ENCODE measurements around the gene JAK1. TPM values are rescaled to one million over a fixed set of nuclear protein-coding genes. Genes with fewer than 3 reads are reported as not detected.

The JAK1 gene
- total RNA-seq, 4 donors from 2014 or later = 52.9 to 169 (median 126) TPM

- H3K36me3 ChIP-seq = peaks cover 0 to 27% (median 11%) of the 10 kb centered on the region in 4 donors
- H3K27me3 ChIP-seq = no peaks in the 10 kb centered on the region
- H3K9me3 ChIP-seq = no peaks in the 10 kb centered on the region
- WGBS, 2 donors (ENCODE audit: low coverage in 1 of 2) = 80% methylated on average over 5 of the region's 5 CpGs
- DNase-seq = no peak
- no peak for TF ChIP-seq POLR2AphosphoS5 (IDR thresholded peaks at IDR 0.05)
- intact Hi-C loops (cut with DNase I; ENCODE audit: low total_unique reads) (no loop called here), in situ Hi-C loops (cut with MboI; ENCODE audit: low pct_ligation_motif_present in 1 of 4, low pct_unique_long_range_greater_than_20kb in 1 of 4, low sequenced_read_pairs in 3 of 4) (loop anchor here in 1 of 4 donors (25.0 kb wide), 1 partner anchor 568 kb away; no protein-coding TSS in a partner anchor)
- no peak overlapping the region for H3K4me3 ChIP-seq
- H3K27ac ChIP-seq = no peak overlapping the region
- peaks cover 0 to 6% (median 0%) of the 10 kb centered on the region in 4 donors for H3K4me1 ChIP-seq
These were observed 136.2 kb downstream of the JAK1 start for GRCh38 chr1:64830030-64830651.

DNA sequence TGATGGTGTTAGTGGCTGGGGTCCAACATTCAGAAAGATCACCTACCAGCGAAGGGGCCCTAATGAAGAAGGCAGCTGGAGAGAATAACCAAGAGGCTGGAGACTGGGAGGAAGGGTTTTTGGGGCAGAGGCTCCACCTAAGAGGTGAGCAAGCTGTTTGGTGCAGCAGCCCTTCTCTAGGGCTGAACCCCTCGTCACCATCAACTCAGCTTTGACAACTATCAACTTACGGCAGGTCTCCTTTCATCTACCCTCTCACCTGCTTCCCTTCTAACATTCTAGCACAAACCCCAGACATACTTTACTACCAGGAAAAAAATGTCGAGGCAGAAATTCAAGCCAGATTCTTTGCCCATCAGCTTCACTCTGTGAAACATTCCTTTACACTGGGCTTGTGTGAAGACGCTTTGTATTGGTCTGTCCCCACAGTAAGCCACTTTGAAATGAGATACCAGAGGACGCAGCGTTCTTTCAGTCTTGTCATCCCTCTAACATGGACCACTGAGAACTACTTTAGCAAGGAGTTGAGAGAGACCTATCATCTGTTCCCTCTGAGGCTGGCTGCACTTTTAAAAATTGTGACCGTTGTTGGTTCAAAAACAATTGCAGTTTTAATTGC, 136.8 kb downstream of the JAK1 start:
- Histone ChIP-seq H3K4me3 (no peak overlapping the region), H3K4me1 (peaks cover 0 to 6% (median under 1%) of the 10 kb centered on the region in 4 donors), H3K27ac (no peak overlapping the region), H3K9me3 (no peaks in the 10 kb centered on the region), H3K36me3 (peaks cover 0 to 22% (median 8%) of the 10 kb centered on the region in 4 donors), H3K27me3 (no peaks in the 10 kb centered on the region)
- 83 to 92% methylated on average over 6 to 8 of the region's 8 CpGs for WGBS, 2 donors (ENCODE audit: low coverage in 1 of 2)
- no peak for DNase-seq
- intact Hi-C loops (cut with DNase I; ENCODE audit: low total_unique reads) = no loop called here
- TF ChIP-seq CTCF (IDR thresholded peaks at IDR 0.05) (no peak), EP300 (IDR thresholded peaks at IDR 0.05; ENCODE audit: low read depth) (no peak), POLR2A (IDR thresholded peaks at IDR 0.05) (no peak), POLR2AphosphoS5 (IDR thresholded peaks at IDR 0.05) (no peak)
- in situ Hi-C loops (cut with MboI; ENCODE audit: low pct_ligation_motif_present in 1 of 4, low pct_unique_long_range_greater_than_20kb in 1 of 4, low sequenced_read_pairs in 3 of 4) = loop anchor here in 3 of 4 donors (10.0 to 25.0 kb wide), 4 partner anchors 135 to 567 kb away; no protein-coding TSS in a partner anchor

DNA sequence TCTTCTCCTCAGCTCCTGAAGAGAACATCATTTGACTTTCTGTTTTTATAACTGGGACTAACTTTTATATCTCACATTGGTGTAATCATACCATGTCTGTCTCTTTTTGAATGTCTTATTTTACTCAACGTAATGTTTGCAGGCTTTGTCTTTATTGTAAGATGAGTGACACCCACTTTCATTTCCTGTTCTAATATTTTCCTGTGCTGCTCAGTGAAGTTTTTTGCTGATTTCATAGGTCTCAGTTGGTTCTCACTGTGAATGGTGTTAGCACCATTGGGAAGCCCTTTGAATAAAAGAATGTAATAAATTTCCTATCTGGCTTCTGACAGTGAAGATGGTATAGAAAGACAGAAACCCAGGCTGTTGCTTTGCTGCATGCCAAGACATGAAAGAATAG, 137.5 kb downstream of the JAK1 start:
- no peak overlapping the region for H3K27ac ChIP-seq
- no peaks in the 10 kb centered on the region for H3K9me3 ChIP-seq
- TF ChIP-seq POLR2A (IDR thresholded peaks at IDR 0.05) (no peak), POLR2AphosphoS5 (IDR thresholded peaks at IDR 0.05) (no peak)
- intact Hi-C loops (cut with DNase I; ENCODE audit: low total_unique reads) = no loop called here
- DNase-seq = no peak
- peaks cover 0 to 13% (median 2%) of the 10 kb centered on the region in 4 donors for H3K4me1 ChIP-seq
- WGBS, 2 donors (ENCODE audit: low coverage in 1 of 2) = 50 to 57% methylated on average over 1 of the region's 1 CpG
- no peak overlapping the region for H3K4me3 ChIP-seq
- no peaks in the 10 kb centered on the region for H3K27me3 ChIP-seq
- H3K36me3 ChIP-seq = peaks cover 0 to 16% (median 5%) of the 10 kb centered on the region in 4 donors
- in situ Hi-C loops (cut with MboI; ENCODE audit: low pct_ligation_motif_present in 1 of 4, low pct_unique_long_range_greater_than_20kb in 1 of 4, low sequenced_read_pairs in 3 of 4) = loop anchor here in 3 of 4 donors (10.0 to 25.0 kb wide), 4 partner anchors 134 to 567 kb away; no protein-coding TSS in a partner anchor

GRCh38 chr1:64826991-64827390, 139.4 kb downstream of the JAK1 start:
- Histone ChIP-seq H3K36me3 (no peaks in the 10 kb centered on the region), H3K27ac (no peak overlapping the region), H3K4me1 (peaks cover 0 to 14% (median 2%) of the 10 kb centered on the region in 4 donors), H3K9me3 (no peaks in the 10 kb centered on the region), H3K4me3 (no peak overlapping the region), H3K27me3 (no peaks in the 10 kb centered on the region)
- TF ChIP-seq EP300 (IDR thresholded peaks at IDR 0.05; ENCODE audit: low read depth) (no peak), CTCF (IDR thresholded peaks at IDR 0.05) (no peak), POLR2A (IDR thresholded peaks at IDR 0.05) (no peak), POLR2AphosphoS5 (IDR thresholded peaks at IDR 0.05) (no peak)
- intact Hi-C loops (cut with DNase I; ENCODE audit: low total_unique reads) (no loop called here), in situ Hi-C loops (cut with MboI; ENCODE audit: low pct_ligation_motif_present in 1 of 4, low pct_unique_long_range_greater_than_20kb in 1 of 4, low sequenced_read_pairs in 3 of 4) (loop anchor here in 3 of 4 donors (10.0 to 25.0 kb wide), 4 partner anchors 132 to 565 kb away; no protein-coding TSS in a partner anchor)
- DNase-seq = no peak
- WGBS, 2 donors (ENCODE audit: low coverage in 1 of 2) = 54 to 74% methylated on average over 5 of the region's 5 CpGs
